Measurements from ENCODE around the gene FBXO9. TPM values are rescaled to one million over a fixed set of nuclear protein-coding genes. Genes with fewer than 3 reads are reported as not detected.

FBXO9 gene
- total RNA-seq, 4 donors from 2014 or later: 58.5 to 95.5 (median 73.1) TPM

GRCh38 chr6:53115741-53116140 lies 50.5 kb downstream of the FBXO9 start:
- no peak overlapping the region for H3K4me3 ChIP-seq

GRCh38 chr6:53119349-53119748 lies 54.1 kb downstream of the FBXO9 start:
- peaks cover 0 to 9% (median 2%) of the 10 kb centered on the region in 4 donors for H3K9me3 ChIP-seq
- 60% methylated on average over 1 of the region's 1 CpG for WGBS
- intact Hi-C loops (cut with DNase I): no loop called here
- H3K4me3 ChIP-seq: no peak overlapping the region
- H3K27me3 ChIP-seq: no peaks in the 10 kb centered on the region
- H3K4me1 ChIP-seq: peaks cover 0 to 18% (median 17%) of the 10 kb centered on the region in 4 donors
- no peak for DNase-seq (ENCODE audit: extremely low spot score)
- TF ChIP-seq POLR2AphosphoS5 (IDR thresholded peaks at IDR 0.05) (no peak), POLR2A (IDR thresholded peaks at IDR 0.05; ENCODE audit: low read depth) (no peak), CTCF (IDR thresholded peaks at IDR 0.05) (no peak), EP300 (IDR thresholded peaks at IDR 0.05) (no peak)
- no peaks in the 10 kb centered on the region for H3K36me3 ChIP-seq
- peak overlapping the region; percentile 34 to 40 (median 38) for H3K27ac ChIP-seq (replicated peaks in 1 of 4)

More at GRCh38 chr6:53115741-53116140, 50.5 kb downstream of the FBXO9 start:
- Histone ChIP-seq H3K4me1 (peaks cover 0 to 50% (median 43%) of the 10 kb centered on the region in 4 donors), H3K9me3 (peaks cover 0 to 9% (median 2%) of the 10 kb centered on the region in 4 donors), H3K27ac (replicated peaks in 1 of 4) (no peak overlapping the region), H3K27me3 (no peaks in the 10 kb centered on the region), H3K36me3 (no peaks in the 10 kb centered on the region)
- TF ChIP-seq EP300 (IDR thresholded peaks at IDR 0.05): no peak
- 89% methylated on average over 2 of the region's 2 CpGs for WGBS
- no peak for DNase-seq (ENCODE audit: extremely low spot score)
- intact Hi-C loops (cut with DNase I): no loop called here

GRCh38 chr6:53119772-53120409 lies 54.7 kb downstream of the FBXO9 start:
- intact Hi-C loops (cut with DNase I): no loop called here
- Histone ChIP-seq H3K4me3 (no peak overlapping the region), H3K9me3 (peaks cover 0 to 8% (median under 1%) of the 10 kb centered on the region in 4 donors), H3K27ac (replicated peaks in 1 of 4) (peak overlapping the region; percentile 34 to 40 (median 38)), H3K27me3 (no peaks in the 10 kb centered on the region), H3K4me1 (peaks cover 0 to 18% (median 17%) of the 10 kb centered on the region in 4 donors), H3K36me3 (no peaks in the 10 kb centered on the region)
- TF ChIP-seq EP300 (IDR thresholded peaks at IDR 0.05) (no peak), POLR2AphosphoS5 (IDR thresholded peaks at IDR 0.05) (no peak), POLR2A (IDR thresholded peaks at IDR 0.05; ENCODE audit: low read depth) (no peak), CTCF (IDR thresholded peaks at IDR 0.05) (no peak)
- DNase-seq (ENCODE audit: extremely low spot score): no peak
- 61% methylated on average over 4 of the region's 4 CpGs for WGBS

GRCh38 chr6:53124131-53124800 lies 59.1 kb downstream of the FBXO9 start:
- Histone ChIP-seq H3K4me3 (no peak overlapping the region), H3K9me3 (no peaks in the 10 kb centered on the region), H3K27me3 (no peaks in the 10 kb centered on the region), H3K36me3 (no peaks in the 10 kb centered on the region), H3K27ac (replicated peaks in 1 of 4) (no peak overlapping the region), H3K4me1 (peaks cover 0 to 10% (median 9%) of the 10 kb centered on the region in 4 donors)
- DNase-seq (ENCODE audit: extremely low spot score): no peak
- intact Hi-C loops (cut with DNase I): no loop called here
- TF ChIP-seq POLR2A (IDR thresholded peaks at IDR 0.05; ENCODE audit: low read depth) (no peak), EP300 (IDR thresholded peaks at IDR 0.05) (no peak), CTCF (IDR thresholded peaks at IDR 0.05) (no peak), POLR2AphosphoS5 (IDR thresholded peaks at IDR 0.05) (no peak)
- 95% methylated on average over 10 of the region's 10 CpGs for WGBS

- intact Hi-C loops (cut with DNase I): no loop called here
These were observed 60.1 kb downstream of the FBXO9 start for GRCh38 chr6:53125276-53125675.

More at GRCh38 chr6:53125276-53125675, 60.1 kb downstream of the FBXO9 start:
- H3K27ac ChIP-seq (replicated peaks in 1 of 4): no peak overlapping the region
- no peaks in the 10 kb centered on the region for H3K27me3 ChIP-seq
- no peak for TF ChIP-seq POLR2A (IDR thresholded peaks at IDR 0.05; ENCODE audit: low read depth)
- TF ChIP-seq POLR2AphosphoS5 (IDR thresholded peaks at IDR 0.05): no peak
- TF ChIP-seq CTCF (IDR thresholded peaks at IDR 0.05): no peak
- H3K4me3 ChIP-seq: no peak overlapping the region
- H3K4me1 ChIP-seq: no peaks in the 10 kb centered on the region
- no peaks in the 10 kb centered on the region for H3K9me3 ChIP-seq
- DNase-seq (ENCODE audit: extremely low spot score): no peak
- 98% methylated on average over 4 of the region's 4 CpGs for WGBS
- H3K36me3 ChIP-seq: no peaks in the 10 kb centered on the region
